Spleen (tissue), 11 donors: ENCODE measurements around the gene CPE. TPM values are rescaled to one million over a fixed set of nuclear protein-coding genes. Genes with fewer than 3 reads are reported as not detected.

ENCODE experiments used
- DNase-seq: peaks from one replicate; pipeline ENCODE4 v3.0.0-alpha.2; 2020
- H3K27ac ChIP-seq, 8 donors: fragments of 200-600 bp; sonication (generic) in 7 of 8; 1 replicate in 4 of 8; 2 replicates in 4 of 8; pipeline versions ENCODE4 v1.5.0 to v1.8.0; 2016 to 2021; ENCODE audit warnings: inconsistent platforms in 4 of 8, mild to moderate bottlenecking in 4 of 8, moderate library complexity in 1 of 8
- H3K27me3 ChIP-seq, 7 donors: fragments of 200-600 bp; sonication (generic) in 6 of 7; replicated peaks in 1 of 7; 1 replicate in 4 of 7; 2 replicates in 3 of 7; pipeline versions ENCODE4 v1.5.0 to v1.8.0; 2016 to 2021; ENCODE audit warnings: inconsistent platforms in 3 of 7, mild to moderate bottlenecking in 1 of 7
- H3K36me3 ChIP-seq, 6 donors: fragments of 200-600 bp; sonication (generic) in 5 of 6; 1 replicate in 4 of 6; 2 replicates in 2 of 6; pipeline versions ENCODE4 v1.5.0 to v1.8.0; 2016 to 2021; ENCODE audit warnings: inconsistent platforms in 2 of 6
- H3K4me1 ChIP-seq, 6 donors: fragments of 200-600 bp; sonication (generic) in 5 of 6; 1 replicate in 3 of 6; 2 replicates in 3 of 6; pipeline versions ENCODE4 v1.5.0 to v1.8.0; 2016 to 2021; ENCODE audit warnings: inconsistent platforms in 3 of 6
- H3K4me3 ChIP-seq, 8 donors: fragments of 200-600 bp; sonication (generic) in 7 of 8; 1 replicate in 4 of 8; 2 replicates in 4 of 8; pipeline versions ENCODE4 v1.5.0 to v1.8.0; 2016 to 2021; ENCODE audit warnings: inconsistent platforms in 4 of 8, mild to moderate bottlenecking in 4 of 8, moderate library complexity in 2 of 8
- H3K9me3 ChIP-seq, 8 donors: fragments of 200-600 bp; sonication (generic) in 7 of 8; 1 replicate in 4 of 8; 2 replicates in 4 of 8; pipeline versions ENCODE4 v1.5.0 to v1.8.0; 2016 to 2021; ENCODE audit warnings: inconsistent platforms in 4 of 8
- POLR2A ChIP-seq, 3 donors: fragments of 450-650 bp; IDR thresholded peaks; one replicate each; pipeline ENCODE4 v1.5.1; 2017; ENCODE audit warnings: antibody characterized with exemption in 3 of 3, mild to moderate bottlenecking in 1 of 3
- POLR2AphosphoS5 ChIP-seq, 3 donors: sonication (generic); formaldehyde crosslinking; IDR thresholded peaks; one replicate each; pipeline ENCODE4 v1.5.1; 2017; ENCODE audit warnings: antibody characterized with exemption in 3 of 3
- WGBS, 5 donors: extraction: QIAGEN DNeasy Blood & Tissue Kit in 3 of 5; methylation state at CpG; one replicate each; pipeline versions ENCODE4 v1.1.5 to v1.1.7; 2013 to 2018; 5-methylcytosine and 5-hydroxymethylcytosine counted together
- intact Hi-C: fragments of 100-400 bp; cut with DNase I; formaldehyde crosslinking; loops from one replicate; pipeline ENCODE4 v1.15.0; 2023; ENCODE audit warnings: low total_unique reads
- polyA plus RNA-seq, 3 donors: library from polyadenylated mRNA; stranded (reverse); fragments of 200-250 nt; gene quantifications; one replicate each; pipeline ENCODE4 v1.2.1, GENCODE V29; 2013
- total RNA-seq, 7 donors: library from RNA; depleted of rRNA in 3 of 7; stranded (reverse); fragments of >200 nt in 3 of 7; fragmentation: NEBNext Ultra II Directional in 4 of 7; extraction: Animal tissue kit (Norgen Biotek cat#: 25700) in 4 of 7; gene quantifications; one replicate each; pipeline versions ENCODE4 v1.1.0 to v1.2.1, GENCODE V29; 2016 to 2021
- TF ChIP-seq, protein P1 (sequence below), 11 experiments: fragments of 200-600 bp in 7 of 11; fragments of 450-650 bp in 4 of 11; sonication (generic) in 4 of 11; IDR thresholded peaks in 8 of 11; conservative IDR thresholded peaks in 3 of 11; 1 replicate in 7 of 11; 2 replicates in 4 of 11; pipeline versions ENCODE4 v1.4.0 to v1.8.0; 2016 to 2021; ENCODE audit warnings: antibody characterized with exemption in 11 of 11, inconsistent platforms in 4 of 11, mild to moderate bottlenecking in 1 of 11
- donor health status: healthy with polysubstance abuse.
- donor health status: DM: no; HTN: no; CAD: no; lungs with moderate emphysema.
- donor health status: DM: no; HTN: no; CAD: no.
- donor health status: Bipolar disorder and iron deficiency.
- donor health status: healthy.
- donor health status: DM: no; HTN: no; CAD: no.
- donor health status: DM: yes; HTN: yes; CAD: no.

Gene CPE
- total and polyA plus RNA-seq, 10 donors, result 1.5 to 9.8 (median 6.2) TPM

- Histone ChIP-seq H3K36me3 (no peaks in the 10 kb centered on the region), H3K27me3 (peaks cover 0 to 17% (median 0%) of the 10 kb centered on the region in 7 donors), H3K4me3 (no peak overlapping the region), H3K27ac (no peak overlapping the region), H3K4me1 (no peaks in the 10 kb centered on the region), H3K9me3 (no peaks in the 10 kb centered on the region)
- intact Hi-C loops, result no loop called here
- no peak for TF ChIP-seq POLR2A (IDR thresholded peaks at IDR 0.05)
- TF ChIP-seq, protein P1, sequence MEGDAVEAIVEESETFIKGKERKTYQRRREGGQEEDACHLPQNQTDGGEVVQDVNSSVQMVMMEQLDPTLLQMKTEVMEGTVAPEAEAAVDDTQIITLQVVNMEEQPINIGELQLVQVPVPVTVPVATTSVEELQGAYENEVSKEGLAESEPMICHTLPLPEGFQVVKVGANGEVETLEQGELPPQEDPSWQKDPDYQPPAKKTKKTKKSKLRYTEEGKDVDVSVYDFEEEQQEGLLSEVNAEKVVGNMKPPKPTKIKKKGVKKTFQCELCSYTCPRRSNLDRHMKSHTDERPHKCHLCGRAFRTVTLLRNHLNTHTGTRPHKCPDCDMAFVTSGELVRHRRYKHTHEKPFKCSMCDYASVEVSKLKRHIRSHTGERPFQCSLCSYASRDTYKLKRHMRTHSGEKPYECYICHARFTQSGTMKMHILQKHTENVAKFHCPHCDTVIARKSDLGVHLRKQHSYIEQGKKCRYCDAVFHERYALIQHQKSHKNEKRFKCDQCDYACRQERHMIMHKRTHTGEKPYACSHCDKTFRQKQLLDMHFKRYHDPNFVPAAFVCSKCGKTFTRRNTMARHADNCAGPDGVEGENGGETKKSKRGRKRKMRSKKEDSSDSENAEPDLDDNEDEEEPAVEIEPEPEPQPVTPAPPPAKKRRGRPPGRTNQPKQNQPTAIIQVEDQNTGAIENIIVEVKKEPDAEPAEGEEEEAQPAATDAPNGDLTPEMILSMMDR (IDR thresholded peaks at IDR 0.05 in 8 of 11, conservative IDR thresholded peaks at IDR 0.05 in 3 of 11), result no peak
- TF ChIP-seq POLR2AphosphoS5 (IDR thresholded peaks at IDR 0.05), result no peak
- no peak for DNase-seq
Measured at GRCh38 chr4:165519591-165519990, 140.8 kb downstream of the CPE start.

- Histone ChIP-seq H3K4me3 (no peak overlapping the region), H3K27ac (no peak overlapping the region), H3K27me3 (peaks cover 0 to 14% (median 0%) of the 10 kb centered on the region in 7 donors), H3K4me1 (no peaks in the 10 kb centered on the region), H3K9me3 (no peaks in the 10 kb centered on the region), H3K36me3 (no peaks in the 10 kb centered on the region)
- no peak for DNase-seq
- TF ChIP-seq, protein P1 (IDR thresholded peaks at IDR 0.05 in 8 of 11, conservative IDR thresholded peaks at IDR 0.05 in 3 of 11), result no peak
- TF ChIP-seq POLR2AphosphoS5 (IDR thresholded peaks at IDR 0.05) (no peak), POLR2A (IDR thresholded peaks at IDR 0.05) (no peak)
- 80 to 92% (median 84%) methylated on average over 4 of the region's 4 CpGs for WGBS, 5 donors
- intact Hi-C loops, result no loop called here
Measured at GRCh38 chr4:165520086-165520485, 141.3 kb downstream of the CPE start.

DNA sequence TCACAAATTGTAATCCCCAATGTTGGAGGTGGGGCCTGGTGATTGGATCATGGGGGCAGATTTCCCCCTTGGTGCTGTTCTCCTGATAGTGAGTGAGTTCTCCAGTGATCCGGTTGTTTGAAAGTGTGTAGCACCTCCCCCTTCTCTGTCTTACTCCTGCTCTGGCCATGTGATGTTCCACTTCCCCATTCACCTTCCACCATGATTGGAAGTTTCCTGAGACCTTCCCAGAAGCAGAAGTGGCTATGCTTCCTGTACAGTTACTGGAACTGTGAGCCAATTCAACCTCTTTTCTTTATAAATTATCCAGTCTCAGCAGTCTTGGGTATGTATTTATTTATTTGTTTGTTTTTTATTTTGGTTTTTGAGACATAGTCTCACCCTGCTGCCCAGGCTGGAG lies 143.2 kb downstream of the CPE start:
- Histone ChIP-seq H3K36me3 (no peaks in the 10 kb centered on the region), H3K27me3 (peaks cover 0 to 5% (median 0%) of the 10 kb centered on the region in 7 donors), H3K4me1 (no peaks in the 10 kb centered on the region), H3K9me3 (no peaks in the 10 kb centered on the region), H3K27ac (peak overlapping the region in 4 of 8 donors; percentile 34 to 75 (median 57)), H3K4me3 (no peak overlapping the region)
- DNase-seq, result no peak
- WGBS, 5 donors, result 53 to 84% (median 71%) methylated on average over 1 of the region's 1 CpG
- intact Hi-C loops, result no loop called here
- peak in 1 of 3 donors; percentile 39 for TF ChIP-seq POLR2AphosphoS5 (IDR thresholded peaks at IDR 0.05)
- TF ChIP-seq, protein P1 (IDR thresholded peaks at IDR 0.05 in 8 of 11, conservative IDR thresholded peaks at IDR 0.05 in 3 of 11), result no peak

DNA sequence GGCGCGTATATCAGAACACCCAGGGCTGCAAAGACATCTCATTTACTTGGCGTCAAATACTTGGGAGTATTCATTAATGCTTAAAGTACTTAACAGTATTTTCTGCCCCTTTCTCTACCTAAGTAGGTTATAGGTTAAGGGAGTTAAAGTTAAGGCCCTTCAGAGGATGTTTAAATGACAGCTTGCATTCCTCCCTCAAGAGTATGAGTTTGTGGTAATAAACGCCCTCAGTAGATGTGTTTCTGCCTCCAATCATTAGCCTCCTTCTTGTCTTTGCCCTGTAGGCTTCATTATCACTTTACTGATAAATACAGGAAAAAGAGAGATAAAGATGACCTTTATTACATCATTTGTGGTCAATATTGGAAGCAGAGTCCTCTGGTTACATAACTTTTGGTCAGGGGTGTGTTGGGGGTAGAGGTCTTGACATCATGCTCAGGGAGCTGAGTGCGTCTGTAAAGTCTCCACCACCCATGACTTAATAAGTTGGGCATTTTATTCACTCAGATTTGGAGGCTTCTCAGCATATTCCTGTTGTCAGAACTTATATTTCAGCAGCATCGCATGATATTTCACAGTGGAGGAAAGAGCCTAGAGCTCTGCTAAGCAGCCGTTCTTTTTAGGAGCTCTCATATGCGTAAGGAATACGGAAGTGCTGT lies 145.9 kb downstream of the CPE start:
- TF ChIP-seq POLR2A (IDR thresholded peaks at IDR 0.05) (no peak), POLR2AphosphoS5 (IDR thresholded peaks at IDR 0.05) (no peak)
- TF ChIP-seq, protein P1 (IDR thresholded peaks at IDR 0.05 in 8 of 11, conservative IDR thresholded peaks at IDR 0.05 in 3 of 11), result no peak
- intact Hi-C loops, result no loop called here
- DNase-seq, result no peak
- Histone ChIP-seq H3K27ac (no peak overlapping the region), H3K4me3 (no peak overlapping the region), H3K36me3 (no peaks in the 10 kb centered on the region), H3K4me1 (no peaks in the 10 kb centered on the region), H3K27me3 (no peaks in the 10 kb centered on the region), H3K9me3 (peaks cover 0 to 5% (median 0%) of the 10 kb centered on the region in 8 donors)
- 85 to 92% (median 88%) methylated on average over 9 of the region's 9 CpGs for WGBS, 5 donors
